HG02642 (cell line): ENCODE data around the gene TM4SF4.

ENCODE experiments used
- ATAC-seq: cut with Tn5 transposase; IDR thresholded peaks from one replicate; pipeline ENCODE4 v1.9.1; 2021; ENCODE audit warnings: mild to moderate bottlenecking; ENCODE audit not compliant: unreplicated experiment, poor library complexity

Gene TM4SF4

GRCh38 chr3:149541091-149541491, 66.6 kb downstream of the TM4SF4 start:
- no peak for ATAC-seq

- no peak for ATAC-seq
These were observed 68.1 kb downstream of the TM4SF4 start for GRCh38 chr3:149542375-149543312.

GRCh38 chr3:149545049-149545448, 70.6 kb downstream of the TM4SF4 start:
- ATAC-seq, result no peak

GRCh38 chr3:149547413-149547812, 72.9 kb downstream of the TM4SF4 start:
- no peak for ATAC-seq

GRCh38 chr3:149547954-149548668, 73.6 kb downstream of the TM4SF4 start:
- ATAC-seq, result no peak

- no peak for ATAC-seq
These were observed 74.2 kb downstream of the TM4SF4 start for GRCh38 chr3:149548669-149549065.

- no peak for ATAC-seq
These were observed 77.0 kb downstream of the TM4SF4 start for GRCh38 chr3:149551500-149551899.

GRCh38 chr3:149552700-149553099, 78.2 kb downstream of the TM4SF4 start:
- no peak for ATAC-seq
